Effector memory CD4-positive, alpha-beta T cell (primary cell): ENCODE data around the gene GPR153.

ENCODE experiments used
- DNase-seq, 3 donors: peaks; one replicate each; pipeline ENCODE4 v3.0.0-alpha.2; 2020
- H3K27ac ChIP-seq: 2 replicates; pipeline ENCODE4 v1.7.0; 2013; ENCODE audit warnings: mild to moderate bottlenecking, low read length, moderate library complexity; ENCODE audit not compliant: insufficient read depth, poor library complexity, severe bottlenecking
- H3K27me3 ChIP-seq: replicated peaks from 2 replicates; pipeline ENCODE4 v1.7.0; 2013; ENCODE audit warnings: mild to moderate bottlenecking, low read length; ENCODE audit not compliant: insufficient read depth, control insufficient read depth, poor library complexity, severe bottlenecking
- H3K36me3 ChIP-seq: 2 replicates; pipeline ENCODE4 v1.7.0; 2013; ENCODE audit warnings: mild to moderate bottlenecking, low read length, moderate library complexity; ENCODE audit not compliant: control insufficient read depth, insufficient read depth
- H3K4me1 ChIP-seq: 2 replicates; pipeline ENCODE4 v1.7.0; 2013; ENCODE audit warnings: low read length, mild to moderate bottlenecking; ENCODE audit not compliant: control insufficient read depth, insufficient read depth, poor library complexity, severe bottlenecking
- H3K4me3 ChIP-seq: 2 replicates; pipeline ENCODE4 v1.7.0; 2013; ENCODE audit warnings: low read length, low read depth, mild to moderate bottlenecking; ENCODE audit not compliant: insufficient read depth, poor library complexity, severe bottlenecking
- H3K9me3 ChIP-seq: 2 replicates; pipeline ENCODE4 v1.7.0; 2013; ENCODE audit warnings: mild to moderate bottlenecking, low read length, moderate library complexity; ENCODE audit not compliant: control insufficient read depth

Gene GPR153

DNA sequence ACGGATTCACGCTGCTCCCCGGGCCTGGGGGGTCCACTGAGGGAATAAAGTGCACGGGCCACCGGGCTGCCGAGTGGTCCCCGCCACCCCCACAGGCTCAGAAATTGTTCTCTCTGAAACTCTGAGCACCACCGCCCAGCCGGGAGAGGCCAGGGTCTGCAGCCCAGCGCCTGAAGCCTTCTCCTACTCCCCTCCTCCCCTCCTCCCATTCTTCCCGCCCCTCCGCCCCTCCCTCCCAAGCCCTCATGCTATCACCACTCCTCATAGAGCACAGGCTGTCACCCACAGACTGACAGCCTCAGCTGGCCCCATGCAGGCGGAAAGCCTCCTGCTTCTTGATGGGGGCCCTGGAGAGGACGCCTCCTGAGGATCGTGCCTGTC is 707 bp upstream of the GPR153 start:
- H3K27ac ChIP-seq, result no peak overlapping the region
- no peaks in the 10 kb centered on the region for H3K9me3 ChIP-seq
- no peaks in the 10 kb centered on the region for H3K27me3 ChIP-seq
- peaks cover 14% of the 10 kb centered on the region for H3K4me1 ChIP-seq
- no peak for DNase-seq
- no peak overlapping the region for H3K4me3 ChIP-seq
- H3K36me3 ChIP-seq, result no peaks in the 10 kb centered on the region

DNA sequence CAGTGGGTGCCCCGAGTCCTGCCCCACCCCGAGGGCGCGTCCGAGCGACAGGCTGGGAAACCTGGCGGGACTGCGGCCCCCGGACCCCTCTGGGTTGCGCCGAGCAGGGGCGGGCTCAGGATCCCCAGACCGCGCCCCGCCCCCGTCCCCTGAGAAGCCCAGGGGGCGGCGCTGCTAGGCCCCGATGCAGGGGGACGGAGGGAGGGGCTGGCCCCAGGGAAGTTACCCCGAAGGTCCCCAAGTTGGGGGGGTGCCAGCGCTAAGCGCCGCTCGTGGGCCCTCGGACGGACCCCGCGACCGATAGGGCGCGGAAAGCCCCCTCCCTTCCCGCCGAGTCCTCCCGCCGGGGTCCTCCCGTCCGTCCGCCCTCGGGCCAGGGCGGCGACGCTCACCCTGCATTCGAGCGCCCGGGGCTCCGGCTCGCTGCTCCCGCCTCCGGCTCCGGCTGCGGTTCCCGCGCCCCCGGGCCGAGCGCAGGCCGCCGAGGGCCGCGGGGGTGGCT is 414 bp downstream of the GPR153 start:
- Histone ChIP-seq H3K9me3 (no peaks in the 10 kb centered on the region), H3K4me3 (peak overlapping the region; percentile 59), H3K4me1 (peaks cover 14% of the 10 kb centered on the region), H3K27ac (no peak overlapping the region), H3K27me3 (no peaks in the 10 kb centered on the region), H3K36me3 (no peaks in the 10 kb centered on the region)
- DNase-seq, result no peak

DNA sequence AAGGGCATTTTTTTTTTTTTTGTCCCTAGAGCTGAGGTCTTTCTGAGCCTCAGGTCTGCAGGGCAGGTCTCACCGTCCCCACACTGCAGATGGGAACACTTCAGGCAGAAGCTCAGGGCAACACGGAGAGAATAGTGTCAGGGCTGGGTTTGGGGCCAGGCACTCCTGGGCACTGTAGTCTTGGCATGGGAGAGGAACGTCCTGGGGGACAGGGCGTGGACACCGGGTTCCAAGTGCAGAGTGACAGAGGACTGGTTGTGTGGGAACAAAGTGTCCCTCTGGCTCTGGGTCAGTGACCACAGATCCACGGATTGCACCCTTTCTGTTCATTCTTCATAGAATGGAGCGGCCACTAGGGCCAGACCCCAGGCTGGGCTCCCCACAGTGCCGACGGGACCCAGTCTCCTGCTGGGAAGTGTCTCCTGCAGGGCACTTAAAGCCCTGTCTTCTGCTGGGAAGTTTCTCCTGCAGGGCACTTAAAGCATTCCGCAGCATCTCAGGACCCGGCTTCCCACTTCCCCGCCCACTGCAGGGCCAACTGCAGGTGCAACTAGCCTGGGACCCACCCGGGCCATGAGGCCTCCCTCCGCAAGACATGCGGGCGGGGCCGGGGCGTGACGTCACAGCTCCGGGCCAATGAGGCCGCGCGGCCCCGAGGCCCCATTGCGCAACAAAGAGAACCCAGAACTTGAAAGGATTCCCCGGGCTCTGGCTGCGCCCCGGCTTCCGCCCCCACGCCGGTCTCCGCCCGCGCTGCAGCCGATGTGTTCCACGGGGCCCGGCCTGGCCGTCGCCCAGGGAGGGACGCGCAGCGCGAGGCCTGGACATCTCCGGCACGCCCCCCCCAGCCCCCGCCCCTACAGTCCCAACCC is 1.2 kb downstream of the GPR153 start:
- Histone ChIP-seq H3K36me3 (no peaks in the 10 kb centered on the region), H3K4me3 (peak overlapping the region; percentile 59), H3K4me1 (peaks cover 14% of the 10 kb centered on the region), H3K27me3 (no peaks in the 10 kb centered on the region), H3K9me3 (no peaks in the 10 kb centered on the region), H3K27ac (no peak overlapping the region)
- peak; percentile 59 to 65 (median 60) for DNase-seq

DNA sequence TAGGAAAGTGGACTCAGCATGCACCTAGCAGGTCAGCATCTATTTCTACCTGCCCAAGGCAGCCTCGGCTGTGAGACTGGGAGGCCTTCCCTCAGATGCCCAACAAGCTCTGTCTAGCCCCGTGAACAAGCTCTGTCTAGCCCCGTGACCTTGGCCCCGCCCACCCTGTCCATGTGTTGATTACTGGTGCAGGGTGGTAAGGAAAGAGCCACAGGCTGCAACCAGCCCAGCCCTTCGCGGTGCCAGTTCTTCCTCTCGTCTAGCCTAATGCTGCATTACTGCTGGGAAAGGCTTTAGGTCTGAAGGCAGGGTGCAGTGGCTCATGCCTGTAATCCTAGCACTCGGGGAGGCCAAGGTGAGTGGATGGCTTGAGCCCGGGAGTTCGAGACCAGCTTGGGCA is 2.2 kb downstream of the GPR153 start:
- no peaks in the 10 kb centered on the region for H3K27me3 ChIP-seq
- no peak for DNase-seq
- H3K27ac ChIP-seq, result no peak overlapping the region

DNA sequence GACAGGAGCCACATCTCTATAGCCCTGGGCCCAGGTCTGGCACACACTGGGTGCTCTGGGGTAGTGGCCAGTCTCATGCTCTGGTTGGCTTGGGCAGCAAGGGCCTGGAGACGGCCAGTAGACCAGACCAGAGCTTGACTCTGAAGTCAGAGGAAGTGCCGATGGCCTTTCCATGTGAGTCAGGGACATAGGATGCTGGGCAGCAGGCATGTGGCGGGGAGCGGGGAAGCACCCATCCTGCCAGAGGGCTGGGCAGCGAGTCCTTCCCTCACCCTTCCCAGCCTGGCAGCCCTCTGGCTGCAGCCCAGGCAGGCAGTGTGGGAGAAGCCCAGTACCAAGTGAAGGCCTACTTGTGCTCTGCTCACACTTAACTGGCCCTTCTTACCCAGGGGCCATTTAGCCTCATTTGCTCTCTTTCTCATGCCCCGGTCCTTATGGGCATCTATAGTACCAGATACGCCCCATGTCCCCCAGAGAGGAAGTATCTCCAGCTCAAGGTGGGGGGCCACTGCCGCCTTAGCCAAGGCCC is 3.3 kb downstream of the GPR153 start:
- Histone ChIP-seq H3K9me3 (no peaks in the 10 kb centered on the region), H3K4me3 (no peak overlapping the region), H3K4me1 (peaks cover 14% of the 10 kb centered on the region), H3K36me3 (no peaks in the 10 kb centered on the region), H3K27me3 (no peaks in the 10 kb centered on the region), H3K27ac (no peak overlapping the region)
- DNase-seq, result no peak

More for the DNA sequence above, 2.2 kb downstream of the GPR153 start:
- H3K4me3 ChIP-seq, result no peak overlapping the region
- H3K4me1 ChIP-seq, result peaks cover 14% of the 10 kb centered on the region
- H3K36me3 ChIP-seq, result no peaks in the 10 kb centered on the region
- H3K9me3 ChIP-seq, result no peaks in the 10 kb centered on the region

DNA sequence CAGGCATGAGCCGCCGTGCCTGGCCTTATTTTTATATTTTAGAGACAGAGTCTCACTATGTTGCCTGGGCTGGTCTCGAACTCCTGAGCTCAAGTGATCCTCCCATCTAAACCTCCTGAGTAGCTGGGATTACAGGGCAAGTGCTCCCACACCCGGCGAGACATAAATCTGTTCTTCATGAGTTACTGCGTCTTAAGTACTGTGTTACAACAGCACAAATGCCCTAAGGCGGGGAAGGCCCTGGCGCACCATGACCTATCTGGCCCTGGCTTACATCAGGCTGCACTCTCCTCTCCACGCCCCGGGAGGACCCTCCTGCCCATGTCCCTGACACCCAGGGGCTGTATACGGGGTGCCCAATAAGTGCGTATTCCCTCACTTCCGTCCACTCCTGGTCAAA is 4.3 kb downstream of the GPR153 start:
- Histone ChIP-seq H3K4me3 (no peak overlapping the region), H3K9me3 (no peaks in the 10 kb centered on the region), H3K27me3 (no peaks in the 10 kb centered on the region), H3K4me1 (peaks cover 14% of the 10 kb centered on the region), H3K27ac (no peak overlapping the region), H3K36me3 (no peaks in the 10 kb centered on the region)
- no peak for DNase-seq

DNA sequence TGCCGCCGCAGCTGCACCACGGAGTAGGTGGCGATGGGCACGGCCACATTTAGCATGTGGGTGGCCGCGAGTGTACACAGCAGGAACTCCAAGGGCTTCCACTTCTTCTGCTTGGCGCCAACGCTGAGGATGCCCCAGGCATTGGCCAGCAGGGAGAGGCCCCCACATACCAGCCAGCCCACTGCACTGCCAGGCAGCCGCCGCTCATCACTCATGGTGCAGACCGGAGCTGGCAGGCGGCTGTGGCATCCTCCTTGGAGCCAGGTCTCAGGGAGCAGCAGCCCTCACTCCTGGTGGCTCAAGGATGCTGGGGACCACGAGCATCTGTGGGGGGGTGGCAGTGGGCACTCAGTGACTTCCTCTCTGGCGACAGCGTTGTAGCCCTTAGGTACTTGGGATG is 6.2 kb downstream of the GPR153 start:
- peaks cover 6% of the 10 kb centered on the region for H3K27me3 ChIP-seq
- H3K4me1 ChIP-seq, result peaks cover 5% of the 10 kb centered on the region
- H3K27ac ChIP-seq, result no peak overlapping the region
- DNase-seq, result no peak
- no peak overlapping the region for H3K4me3 ChIP-seq
- no peaks in the 10 kb centered on the region for H3K9me3 ChIP-seq
- H3K36me3 ChIP-seq, result no peaks in the 10 kb centered on the region

DNA sequence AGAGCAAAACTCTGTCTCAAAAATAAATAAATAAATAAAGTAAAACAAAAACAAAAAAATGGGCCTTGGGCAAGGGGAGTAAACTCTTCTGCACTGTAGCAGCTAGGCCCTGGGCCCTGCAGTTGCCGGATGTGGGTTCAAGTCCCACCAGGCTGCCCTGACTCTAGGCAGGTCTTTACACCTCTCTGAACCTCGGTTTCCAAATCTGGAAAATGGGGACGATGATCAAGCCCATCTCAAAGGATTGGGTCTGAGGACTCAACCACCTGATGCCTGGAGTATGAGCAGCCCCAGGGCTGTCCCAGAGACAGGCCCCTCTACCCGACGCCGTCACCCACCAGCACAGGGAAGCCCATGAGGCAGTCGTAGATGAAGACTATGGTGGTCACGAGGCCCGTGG is 7.5 kb downstream of the GPR153 start:
- DNase-seq, result no peak
- no peak overlapping the region for H3K27ac ChIP-seq
- H3K9me3 ChIP-seq, result no peaks in the 10 kb centered on the region
- no peaks in the 10 kb centered on the region for H3K36me3 ChIP-seq
- H3K4me1 ChIP-seq, result peaks cover 5% of the 10 kb centered on the region
- peaks cover 13% of the 10 kb centered on the region for H3K27me3 ChIP-seq
- no peak overlapping the region for H3K4me3 ChIP-seq

DNA sequence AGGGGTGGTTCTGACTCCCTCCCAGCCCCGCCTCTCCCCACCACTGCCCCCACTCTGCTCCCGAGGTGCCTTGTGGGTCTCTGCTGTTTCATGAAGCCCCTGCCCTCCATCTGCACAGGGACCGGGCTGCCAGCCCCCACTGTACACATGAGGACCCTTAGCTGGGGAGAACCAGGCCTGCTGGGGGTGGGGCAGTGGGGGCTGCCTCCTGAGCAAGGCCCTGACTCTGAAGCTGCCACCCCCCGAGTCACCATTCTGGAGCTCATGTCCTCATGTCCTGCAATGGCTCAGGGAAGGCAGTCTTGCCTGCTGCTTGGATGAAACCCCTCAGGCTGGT is 8.6 kb downstream of the GPR153 start:
- H3K4me3 ChIP-seq, result no peak overlapping the region
- no peaks in the 10 kb centered on the region for H3K36me3 ChIP-seq
- H3K4me1 ChIP-seq, result peaks cover 5% of the 10 kb centered on the region
- DNase-seq, result no peak
- H3K27me3 ChIP-seq, result peaks cover 22% of the 10 kb centered on the region
- no peaks in the 10 kb centered on the region for H3K9me3 ChIP-seq
- H3K27ac ChIP-seq, result no peak overlapping the region

DNA sequence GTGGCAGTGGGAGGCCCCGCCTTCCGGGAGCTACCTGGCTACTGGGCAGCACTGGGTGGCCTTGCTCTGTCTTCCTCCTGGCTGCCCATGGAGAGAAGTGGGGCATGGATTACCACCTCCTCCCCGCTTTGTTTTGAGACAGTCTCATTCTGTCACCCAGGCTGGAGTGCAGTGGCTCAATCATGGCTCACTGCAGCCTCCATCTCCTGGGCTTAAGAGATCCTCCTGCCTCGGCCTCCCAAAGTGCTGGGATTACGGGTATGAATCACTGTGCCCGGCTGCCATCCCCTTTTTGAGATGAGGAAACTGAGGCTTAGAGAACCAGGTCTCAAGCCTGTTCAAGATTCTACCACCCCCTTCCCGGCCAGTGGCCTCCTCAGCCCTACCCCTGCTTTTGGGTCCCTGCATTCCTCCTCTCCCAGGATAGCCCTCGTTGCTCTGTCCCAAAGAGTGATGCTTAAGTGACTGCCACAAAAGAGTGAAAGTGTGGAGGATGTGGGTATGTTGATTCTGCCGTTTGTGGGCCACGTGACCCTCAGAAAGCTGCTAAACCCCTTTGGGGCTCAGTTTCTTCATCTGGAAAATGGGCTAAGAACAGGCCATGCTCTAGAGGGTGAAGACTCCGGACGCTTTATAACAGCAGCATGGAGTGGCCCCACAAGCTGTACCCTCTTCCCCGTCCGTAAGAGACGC is 9.1 kb downstream of the GPR153 start:
- Histone ChIP-seq H3K4me1 (peaks cover 5% of the 10 kb centered on the region), H3K9me3 (no peaks in the 10 kb centered on the region), H3K4me3 (no peak overlapping the region), H3K27me3 (peaks cover 26% of the 10 kb centered on the region), H3K36me3 (no peaks in the 10 kb centered on the region), H3K27ac (no peak overlapping the region)
- DNase-seq, result no peak
